Effector memory CD8-positive, alpha-beta T cell (primary cell): ENCODE results near the gene TIMMDC1.
"Not testable (repeated sequence)": the region's sequence is repeated elsewhere in the genome, so short reads cannot be mapped to it uniquely, and the experiment has no call there.

Source experiments
- ATAC-seq: fragments of 150-1000 bp; cut with Tn5 transposase; replicated peaks from 2 replicates; pipeline ENCODE4 v1.10.0; 2021; ENCODE audit warnings: mild to moderate bottlenecking, moderate library complexity
- DNase-seq, 3 experiments: peaks; one replicate each; pipeline ENCODE4 v3.0.0; 2021
- H3K27ac Mint-ChIP-seq, 2 donors: one replicate each; pipeline ENCODE4 v1.8.0; 2022; ENCODE audit warnings: mild to moderate bottlenecking in 2 of 2, mixed read lengths in 2 of 2, moderate library complexity in 2 of 2
- H3K27me3 Mint-ChIP-seq, 2 donors: one replicate each; pipeline ENCODE4 v1.8.0; 2022; ENCODE audit warnings: mixed read lengths in 2 of 2
- H3K36me3 Mint-ChIP-seq: one replicate; pipeline ENCODE4 v1.8.0; 2022; ENCODE audit warnings: mild to moderate bottlenecking, moderate library complexity, mixed read lengths; ENCODE audit not compliant: insufficient read depth
- H3K4me1 Mint-ChIP-seq, 2 donors: one replicate each; pipeline ENCODE4 v1.8.0; 2022; ENCODE audit warnings: low read depth in 2 of 2, mixed read lengths in 2 of 2
- H3K4me3 Mint-ChIP-seq, 2 donors: one replicate each; pipeline ENCODE4 v1.8.0; 2022; ENCODE audit warnings: mild to moderate bottlenecking in 2 of 2, mixed read lengths in 2 of 2, moderate library complexity in 2 of 2
- H3K9me3 Mint-ChIP-seq, 2 donors: one replicate each; pipeline ENCODE4 v1.8.0; 2022; ENCODE audit warnings: mixed read lengths in 2 of 2

Gene TIMMDC1

DNA sequence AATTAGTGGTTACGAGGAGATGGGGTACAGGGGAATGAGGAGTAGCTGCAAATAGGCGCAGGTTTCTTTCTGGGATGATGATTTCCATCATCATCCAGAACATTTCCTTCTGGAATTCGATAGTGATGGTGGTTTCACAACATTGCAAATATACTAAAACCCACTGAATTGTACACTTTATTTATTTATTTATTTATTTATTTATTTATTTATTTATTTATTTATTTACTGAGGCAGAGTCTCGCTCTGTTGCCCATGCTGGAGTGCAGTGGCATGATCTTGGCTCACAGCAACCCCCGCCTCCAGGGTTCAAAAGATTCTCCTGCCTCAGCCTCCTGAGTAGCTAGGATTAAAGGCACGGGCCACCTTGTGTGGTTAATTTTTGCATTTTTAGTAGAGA lies 54.6 kb downstream of the TIMMDC1 start:
- H3K9me3 Mint-ChIP-seq, H3K36me3 Mint-ChIP-seq, DNase-seq, ATAC-seq, H3K4me3 Mint-ChIP-seq, H3K27ac Mint-ChIP-seq, H3K4me1 Mint-ChIP-seq: not testable (repeated sequence)
- peaks cover 0 to 19% of the 10 kb centered on the region in 2 donors for H3K27me3 Mint-ChIP-seq

GRCh38 chr3:119553823-119554415 lies 55.6 kb downstream of the TIMMDC1 start:
- H3K4me1 Mint-ChIP-seq = peaks cover 0 to 4% of the 10 kb centered on the region in 2 donors
- no peak for ATAC-seq
- no peak overlapping the region for H3K27ac Mint-ChIP-seq
- no peaks in the 10 kb centered on the region for H3K9me3 Mint-ChIP-seq
- H3K27me3 Mint-ChIP-seq = peaks cover 0 to 19% of the 10 kb centered on the region in 2 donors
- H3K36me3 Mint-ChIP-seq = no peaks in the 10 kb centered on the region
- no peak for DNase-seq
- no peak overlapping the region for H3K4me3 Mint-ChIP-seq

GRCh38 chr3:119555309-119555735 lies 57.0 kb downstream of the TIMMDC1 start:
- Mint-ChIP-seq H3K36me3 (no peaks in the 10 kb centered on the region), H3K4me3 (no peak overlapping the region), H3K27me3 (peaks cover 0 to 19% of the 10 kb centered on the region in 2 donors), H3K27ac (peak overlapping the region in 1 of 2 donors; percentile 7), H3K9me3 (no peaks in the 10 kb centered on the region), H3K4me1 (peaks cover 4 to 9% of the 10 kb centered on the region in 2 donors)
- DNase-seq (no peak), ATAC-seq (peak; percentile 20)

GRCh38 chr3:119555929-119556328 lies 57.6 kb downstream of the TIMMDC1 start:
- Mint-ChIP-seq H3K4me3 (no peak overlapping the region), H3K4me1 (peaks cover 4 to 9% of the 10 kb centered on the region in 2 donors), H3K36me3 (no peaks in the 10 kb centered on the region), H3K27me3 (peaks cover 0 to 19% of the 10 kb centered on the region in 2 donors), H3K9me3 (no peaks in the 10 kb centered on the region), H3K27ac (peak overlapping the region in 1 of 2 donors; percentile 7)
- ATAC-seq = no peak
- DNase-seq = no peak

GRCh38 chr3:119557192-119557876 lies 59.0 kb downstream of the TIMMDC1 start:
- Mint-ChIP-seq H3K4me3 (no peak overlapping the region), H3K27me3 (peaks cover 0 to 19% of the 10 kb centered on the region in 2 donors), H3K36me3 (peaks cover 2% of the 10 kb centered on the region), H3K4me1 (peaks cover 6 to 12% of the 10 kb centered on the region in 2 donors), H3K9me3 (no peaks in the 10 kb centered on the region), H3K27ac (no peak overlapping the region)
- DNase-seq = no peak
- ATAC-seq = no peak

GRCh38 chr3:119557877-119558269 lies 59.5 kb downstream of the TIMMDC1 start:
- no peak overlapping the region for H3K27ac Mint-ChIP-seq
- H3K4me3 Mint-ChIP-seq = no peak overlapping the region
- H3K9me3 Mint-ChIP-seq = no peaks in the 10 kb centered on the region
- DNase-seq (no peak), ATAC-seq (no peak)
- H3K36me3 Mint-ChIP-seq = peaks cover 4% of the 10 kb centered on the region
- H3K27me3 Mint-ChIP-seq = peaks cover 0 to 19% of the 10 kb centered on the region in 2 donors
- peaks cover 8 to 18% of the 10 kb centered on the region in 2 donors for H3K4me1 Mint-ChIP-seq

DNA sequence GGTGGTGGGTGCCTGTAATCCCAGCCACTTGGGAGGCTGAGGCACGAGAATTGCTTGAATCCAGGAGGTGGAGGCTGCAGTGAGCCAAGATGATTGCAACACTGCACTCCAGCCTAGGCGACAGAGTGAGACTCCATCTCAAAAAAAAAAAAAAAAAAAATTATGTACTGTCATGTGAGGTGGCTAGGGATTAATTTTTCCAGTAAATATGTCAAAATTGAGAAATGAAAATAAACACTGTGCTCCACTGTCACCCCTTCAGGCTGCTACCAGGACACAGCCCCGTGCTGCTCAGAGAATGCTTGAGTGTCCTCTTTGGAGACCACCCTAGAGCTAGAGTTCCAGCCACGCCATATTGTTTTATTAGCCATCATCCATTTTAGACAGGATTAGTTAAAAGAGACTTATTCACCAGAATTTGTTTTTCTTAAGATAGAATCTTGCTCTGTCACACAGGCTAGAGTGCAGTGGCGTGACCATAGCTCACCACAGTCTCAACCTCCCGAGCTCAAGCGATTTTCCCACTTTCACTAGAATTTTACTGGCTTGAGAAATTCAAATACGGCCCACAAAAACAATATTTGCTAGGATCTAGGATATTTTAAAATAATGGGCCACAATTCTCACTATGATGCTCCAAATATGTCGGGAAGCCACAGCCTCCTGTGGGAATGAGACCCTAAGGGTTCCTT lies 60.4 kb downstream of the TIMMDC1 start:
- Mint-ChIP-seq H3K27ac (no peak overlapping the region), H3K4me3 (no peak overlapping the region), H3K9me3 (no peaks in the 10 kb centered on the region), H3K4me1 (peaks cover 8 to 18% of the 10 kb centered on the region in 2 donors), H3K27me3 (peaks cover 0 to 19% of the 10 kb centered on the region in 2 donors), H3K36me3 (peaks cover 4% of the 10 kb centered on the region)
- DNase-seq = no peak
- ATAC-seq = no peak

DNA sequence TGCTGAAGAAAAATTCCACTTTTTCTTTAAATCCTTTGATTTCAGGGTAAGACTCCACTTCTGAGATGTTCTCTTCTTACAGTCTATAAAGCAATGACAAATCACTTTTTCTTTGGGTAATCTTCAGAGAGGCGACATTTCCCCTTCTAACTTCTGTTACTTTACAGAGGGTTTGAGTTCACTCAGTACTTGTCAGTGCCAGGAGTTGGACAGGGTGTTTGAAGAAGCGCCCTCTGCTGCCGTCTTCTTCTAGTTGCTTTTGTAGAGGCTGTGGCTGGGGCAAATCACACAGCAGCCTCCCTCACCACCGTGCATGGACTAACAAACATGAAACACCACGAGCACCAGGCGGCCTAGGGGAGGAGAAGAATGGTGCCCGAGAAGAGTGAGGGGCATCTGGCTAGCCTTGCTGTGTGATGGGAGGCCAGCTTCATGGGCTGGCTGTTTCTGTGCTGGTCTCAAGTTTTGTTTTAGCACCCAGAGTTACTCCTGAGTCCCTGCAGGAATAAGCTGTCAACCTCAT lies 61.2 kb downstream of the TIMMDC1 start, which contains the start of gene CD80:
TSS of gene CD80 (minus strand) at position 174 of the 523 bp plus-strand sequence. CDS start 1,886 bp downstream, outside the sequence.
- Mint-ChIP-seq H3K36me3 (peaks cover 4% of the 10 kb centered on the region), H3K27me3 (peaks cover 0 to 19% of the 10 kb centered on the region in 2 donors), H3K4me1 (peaks cover 8 to 18% of the 10 kb centered on the region in 2 donors), H3K27ac (peak within 1 kb of the TSS in 1 of 2 donors; percentile 71), H3K4me3 (peak within 1 kb of the TSS; percentile 1 to 11), H3K9me3 (no peaks in the 10 kb centered on the region)
- ATAC-seq = peak; percentile 54
- DNase-seq = peak; percentile 36 to 51 (median 40)

- Mint-ChIP-seq H3K4me1 (peaks cover 8 to 18% of the 10 kb centered on the region in 2 donors), H3K36me3 (peaks cover 4% of the 10 kb centered on the region), H3K4me3 (no peak overlapping the region), H3K27ac (peak overlapping the region in 1 of 2 donors; percentile 71), H3K9me3 (no peaks in the 10 kb centered on the region), H3K27me3 (peaks cover 0 to 19% of the 10 kb centered on the region in 2 donors)
- no peak for ATAC-seq
- no peak for DNase-seq
Measured at GRCh38 chr3:119560160-119560559, 61.8 kb downstream of the TIMMDC1 start.

GRCh38 chr3:119562307-119562961 lies 64.1 kb downstream of the TIMMDC1 start:
- Mint-ChIP-seq H3K27ac (peak overlapping the region; percentile 84 to 91), H3K4me1 (peaks cover 8 to 14% of the 10 kb centered on the region in 2 donors), H3K4me3 (peak overlapping the region; percentile 8 to 25), H3K9me3 (no peaks in the 10 kb centered on the region), H3K27me3 (peaks cover 0 to 3% of the 10 kb centered on the region in 2 donors), H3K36me3 (peaks cover 4% of the 10 kb centered on the region)
- ATAC-seq (peak; percentile 81), DNase-seq (peak; percentile 29 to 34 (median 31))

DNA sequence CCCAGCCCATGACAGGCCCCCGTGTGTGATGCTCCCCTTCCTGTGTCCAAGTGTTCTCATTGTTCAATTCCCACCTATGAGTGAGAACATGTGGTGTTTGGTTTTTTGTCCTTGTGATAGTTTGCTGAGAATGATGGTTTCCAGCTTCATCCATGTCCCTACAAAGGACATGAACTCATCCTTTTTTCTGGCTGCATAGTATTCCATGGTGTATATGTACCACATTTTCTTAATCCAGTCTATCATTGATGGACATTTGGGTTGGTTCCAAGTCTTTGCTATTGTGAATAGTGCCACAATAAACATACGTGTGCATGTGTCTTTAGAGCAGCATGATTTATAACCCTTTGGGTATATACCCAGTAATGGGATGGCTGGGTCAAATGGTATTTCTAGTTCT lies 65.0 kb downstream of the TIMMDC1 start:
- H3K36me3 Mint-ChIP-seq, H3K27ac Mint-ChIP-seq, H3K9me3 Mint-ChIP-seq, H3K27me3 Mint-ChIP-seq, DNase-seq, H3K4me3 Mint-ChIP-seq, ATAC-seq: not testable (repeated sequence)
- H3K4me1 Mint-ChIP-seq = peaks cover 8 to 14% of the 10 kb centered on the region in 2 donors

- no peak for DNase-seq
- Mint-ChIP-seq H3K27ac (no peak overlapping the region), H3K4me3 (no peak overlapping the region), H3K9me3 (no peaks in the 10 kb centered on the region), H3K36me3 (no peaks in the 10 kb centered on the region), H3K4me1 (no peaks in the 10 kb centered on the region), H3K27me3 (peaks cover 21 to 35% of the 10 kb centered on the region in 2 donors)
- ATAC-seq = no peak
Measured at GRCh38 chr3:119569156-119569555, 70.8 kb downstream of the TIMMDC1 start.

DNA sequence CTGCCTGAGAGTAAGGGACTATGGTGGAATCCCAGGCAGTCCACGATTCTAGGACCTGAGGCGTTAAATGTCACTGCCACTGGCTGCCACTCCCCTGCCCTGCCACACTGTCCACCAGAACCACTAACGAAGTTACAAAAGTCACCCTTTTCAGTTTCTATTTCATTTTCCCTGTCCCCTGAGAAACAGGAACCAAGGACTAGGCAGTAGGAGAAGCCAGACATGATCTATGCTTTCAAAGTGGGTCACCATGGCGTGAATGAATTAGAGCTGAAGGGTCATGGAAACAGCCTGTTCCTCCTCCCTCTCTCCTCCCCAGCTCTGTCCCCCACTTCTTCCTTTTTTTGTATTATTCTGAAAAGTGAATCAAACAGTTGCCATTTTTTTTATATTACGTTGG lies 71.9 kb downstream of the TIMMDC1 start:
- DNase-seq (no peak), ATAC-seq (peak; percentile 8)
- H3K27me3 Mint-ChIP-seq = peaks cover 21 to 35% of the 10 kb centered on the region in 2 donors

More for the DNA sequence above, 71.9 kb downstream of the TIMMDC1 start:
- Mint-ChIP-seq H3K4me1 (no peaks in the 10 kb centered on the region), H3K4me3 (no peak overlapping the region), H3K27ac (no peak overlapping the region), H3K36me3 (no peaks in the 10 kb centered on the region), H3K9me3 (no peaks in the 10 kb centered on the region)
